ENCODE measurements around the gene IGFBP2.

GRCh38 chr2:216583606-216584005, 49.6 kb upstream of the IGFBP2 start:
- TF ChIP-seq CTCF (IDR thresholded peaks at IDR 0.05): no peak
- TF ChIP-seq POLR2A (IDR thresholded peaks at IDR 0.05): no peak

All from esophagus squamous epithelium (tissue), 4 donors.